Mesendoderm (in vitro differentiated cells): ENCODE data around the gene MDN1.
A peak's percentile ranks its signal among the peaks of the same experiment; 100 is the strongest.

Experiments used
- DNase-seq: peaks from one replicate; pipeline ENCODE4 v3.0.0; 2013
- H2AK5ac ChIP-seq: 2 replicates; pipeline ENCODE4 v1.6.1; 2013; ENCODE audit warnings: low read length, inconsistent platforms
- H2BK120ac ChIP-seq: 2 replicates; pipeline ENCODE4 v1.6.1; 2013; ENCODE audit warnings: low read depth, mild to moderate bottlenecking, low read length, moderate library complexity, mixed read lengths
- H2BK15ac ChIP-seq: replicated peaks from 2 replicates; pipeline ENCODE4 v1.6.1; 2013; ENCODE audit warnings: low read depth, mild to moderate bottlenecking, moderate library complexity
- H2BK5ac ChIP-seq: 2 replicates; pipeline ENCODE4 v1.6.1; 2013; ENCODE audit warnings: low read length, inconsistent platforms
- H3K18ac ChIP-seq: 2 replicates; pipeline ENCODE4 v1.6.1; 2013; ENCODE audit warnings: mild to moderate bottlenecking, low read length, mixed read lengths
- H3K23ac ChIP-seq: one replicate; pipeline ENCODE4 v1.6.1; 2013; ENCODE audit warnings: low read length
- H3K27ac ChIP-seq: 2 replicates; pipeline ENCODE4 v1.5.1; 2013; ENCODE audit warnings: low read depth, mild to moderate bottlenecking, inconsistent platforms, low read length, moderate library complexity
- H3K27me3 ChIP-seq: 2 replicates; pipeline ENCODE4 v1.6.1; 2013; ENCODE audit warnings: low read length, control low read depth, mild to moderate bottlenecking, inconsistent platforms; ENCODE audit not compliant: insufficient read depth, poor library complexity
- H3K36me3 ChIP-seq: 2 replicates; pipeline ENCODE4 v1.6.1; 2013; ENCODE audit warnings: low read length, inconsistent platforms; ENCODE audit not compliant: control insufficient read depth, insufficient read depth
- H3K4ac ChIP-seq: one replicate; pipeline ENCODE4 v1.6.1; 2013; ENCODE audit warnings: low read depth, mild to moderate bottlenecking, low read length, moderate library complexity
- H3K4me1 ChIP-seq: 2 replicates; pipeline ENCODE4 v1.6.1; 2013; ENCODE audit warnings: low read depth, low read length, inconsistent platforms; ENCODE audit not compliant: control insufficient read depth
- H3K4me2 ChIP-seq: 2 replicates; pipeline ENCODE4 v1.6.1; 2013; ENCODE audit warnings: low read length
- H3K4me3 ChIP-seq: 2 replicates; pipeline ENCODE4 v1.5.1; 2013; ENCODE audit warnings: mild to moderate bottlenecking, low read length
- H3K56ac ChIP-seq: one replicate; pipeline ENCODE4 v1.6.1; 2013; ENCODE audit warnings: low read length
- H3K79me1 ChIP-seq: 2 replicates; pipeline ENCODE4 v1.6.1; 2013; ENCODE audit warnings: low read length, inconsistent platforms
- H3K79me2 ChIP-seq: 2 replicates; pipeline ENCODE4 v1.6.1; 2013; ENCODE audit warnings: mild to moderate bottlenecking, low read length; ENCODE audit not compliant: control insufficient read depth, insufficient read depth
- H3K9ac ChIP-seq: 2 replicates; pipeline ENCODE4 v1.6.1; 2013; ENCODE audit warnings: low read length, inconsistent platforms
- H4K5ac ChIP-seq: one replicate; pipeline ENCODE4 v1.6.1; 2013; ENCODE audit warnings: low read length
- H4K8ac ChIP-seq: one replicate; pipeline ENCODE4 v1.6.1; 2013; ENCODE audit warnings: low read depth, mild to moderate bottlenecking, control low read depth, low read length, moderate library complexity
- WGBS: extraction: QIAGEN DNeasy Blood & Tissue Kit; methylation state at CpG from one replicate; pipeline ENCODE4 v1.1.7; 2013; ENCODE audit warnings: low lambda C conversion rate, missing lambda C conversion rate; ENCODE audit not compliant: insufficient coverage; ENCODE audit errors: extremely low coverage; 5-methylcytosine and 5-hydroxymethylcytosine counted together

Gene MDN1

DNA sequence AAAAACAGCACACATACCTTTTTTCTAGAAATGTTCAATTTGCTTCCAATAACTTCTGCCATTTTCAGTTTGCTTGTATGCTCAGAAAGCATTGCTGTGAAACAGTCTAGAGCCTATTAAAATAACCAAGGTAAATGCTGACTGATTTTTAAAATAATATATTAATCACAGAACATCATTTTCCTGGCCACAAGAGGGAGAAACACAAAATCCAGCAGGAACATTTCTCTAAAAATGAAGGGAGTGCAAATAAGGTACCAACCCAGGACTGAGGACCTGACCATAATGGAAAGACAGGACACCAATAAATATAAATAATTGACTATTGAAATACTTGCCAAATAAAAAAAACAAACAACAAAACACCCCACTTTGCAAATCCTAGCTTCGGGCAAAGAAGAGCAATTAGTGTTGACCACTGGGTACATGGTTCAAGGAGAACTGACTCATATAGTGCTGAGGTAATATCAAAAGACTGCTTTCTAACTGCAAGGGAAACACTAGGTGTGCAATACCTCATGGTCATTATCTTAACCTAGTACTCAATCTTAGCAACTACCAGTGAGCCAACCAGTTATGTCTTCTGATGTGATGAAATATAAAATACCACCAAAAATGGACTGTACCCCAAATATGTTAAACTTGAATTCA is 42.9 kb downstream of the MDN1 start:
- no peak overlapping the region for H3K4ac ChIP-seq

DNA sequence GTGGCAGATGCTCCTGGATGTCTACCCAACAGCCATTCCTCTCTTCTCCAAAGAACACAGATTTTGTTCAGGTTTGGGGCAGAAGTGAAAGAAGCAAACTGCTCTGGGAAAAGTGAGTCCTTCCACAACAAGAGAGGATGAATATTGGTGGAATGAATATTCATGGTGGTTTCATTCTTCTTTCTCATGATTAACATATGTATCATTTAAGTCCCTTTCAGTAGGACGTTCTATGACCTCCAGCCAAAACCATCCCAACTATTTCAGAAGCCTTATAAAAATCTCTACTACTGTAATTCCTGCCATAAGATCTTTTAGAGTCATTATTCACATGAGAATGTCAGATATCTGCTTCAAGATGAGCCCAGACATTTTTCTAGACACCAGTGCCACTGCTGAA is 44.4 kb downstream of the MDN1 start:
- Histone ChIP-seq H3K4me2 (no peak overlapping the region), H4K5ac (no peak overlapping the region), H3K79me2 (no peaks in the 10 kb centered on the region), H3K4me3 (no peak overlapping the region), H3K27ac (no peak overlapping the region), H3K36me3 (peaks cover 6% of the 10 kb centered on the region), H2BK15ac (no peak overlapping the region), H3K79me1 (peaks cover 4% of the 10 kb centered on the region), H3K4me1 (no peaks in the 10 kb centered on the region), H3K4ac (no peak overlapping the region), H4K8ac (no peak overlapping the region), H3K9ac (no peak overlapping the region), H2BK120ac (no peak overlapping the region), H3K27me3 (no peaks in the 10 kb centered on the region), H2BK5ac (no peak overlapping the region), H3K56ac (no peak overlapping the region), H3K23ac (no peak overlapping the region), H2AK5ac (no peak overlapping the region), H3K18ac (no peak overlapping the region)
- WGBS, result no CpG with 5 or more reads among the region's 1 CpG
- DNase-seq, result peak; percentile 17

More for the DNA sequence above, 42.9 kb downstream of the MDN1 start:
- Histone ChIP-seq H3K36me3 (peaks cover 7% of the 10 kb centered on the region), H3K27ac (no peak overlapping the region), H2AK5ac (no peak overlapping the region), H3K4me3 (no peak overlapping the region), H2BK5ac (no peak overlapping the region), H4K5ac (no peak overlapping the region), H2BK120ac (no peak overlapping the region), H3K9ac (no peak overlapping the region), H3K56ac (no peak overlapping the region), H2BK15ac (no peak overlapping the region), H3K27me3 (no peaks in the 10 kb centered on the region), H3K4me1 (no peaks in the 10 kb centered on the region), H3K23ac (no peak overlapping the region), H4K8ac (no peak overlapping the region), H3K4me2 (no peak overlapping the region), H3K79me2 (no peaks in the 10 kb centered on the region), H3K79me1 (peaks cover 2% of the 10 kb centered on the region), H3K18ac (no peak overlapping the region)
- WGBS, result no CpG with 5 or more reads among the region's 1 CpG
- DNase-seq, result no peak

GRCh38 chr6:89769572-89769971 is 50.0 kb downstream of the MDN1 start:
- Histone ChIP-seq H3K9ac (no peak overlapping the region), H3K18ac (no peak overlapping the region), H4K8ac (no peak overlapping the region), H3K27ac (no peak overlapping the region), H3K79me1 (peaks cover 4% of the 10 kb centered on the region), H4K5ac (no peak overlapping the region), H3K4me2 (no peak overlapping the region), H3K27me3 (no peaks in the 10 kb centered on the region), H3K4me1 (no peaks in the 10 kb centered on the region), H2BK120ac (no peak overlapping the region), H3K79me2 (no peaks in the 10 kb centered on the region), H2BK15ac (no peak overlapping the region), H3K36me3 (peaks cover 6% of the 10 kb centered on the region), H3K56ac (no peak overlapping the region), H2AK5ac (no peak overlapping the region), H3K23ac (no peak overlapping the region), H3K4me3 (no peak overlapping the region), H2BK5ac (no peak overlapping the region), H3K4ac (no peak overlapping the region)
- DNase-seq, result no peak
- WGBS, result no CpG with 5 or more reads among the region's 3 CpGs

- whole genome bisulfite sequencing, result no CpG with 5 or more reads among the region's 6 CpGs
- Histone ChIP-seq H3K79me1 (peaks cover 2% of the 10 kb centered on the region), H4K5ac (no peak overlapping the region), H3K18ac (no peak overlapping the region), H3K4ac (no peak overlapping the region), H2BK15ac (no peak overlapping the region), H3K79me2 (no peaks in the 10 kb centered on the region), H3K4me3 (no peak overlapping the region), H3K9ac (no peak overlapping the region), H3K27ac (no peak overlapping the region), H3K27me3 (no peaks in the 10 kb centered on the region), H4K8ac (no peak overlapping the region), H3K23ac (no peak overlapping the region), H2BK5ac (no peak overlapping the region), H2AK5ac (no peak overlapping the region), H2BK120ac (no peak overlapping the region), H3K4me2 (no peak overlapping the region), H3K56ac (no peak overlapping the region), H3K4me1 (no peaks in the 10 kb centered on the region), H3K36me3 (peaks cover 4% of the 10 kb centered on the region)
- DNase-seq, result no peak
These were observed 51.3 kb downstream of the MDN1 start for GRCh38 chr6:89768324-89768723.

DNA sequence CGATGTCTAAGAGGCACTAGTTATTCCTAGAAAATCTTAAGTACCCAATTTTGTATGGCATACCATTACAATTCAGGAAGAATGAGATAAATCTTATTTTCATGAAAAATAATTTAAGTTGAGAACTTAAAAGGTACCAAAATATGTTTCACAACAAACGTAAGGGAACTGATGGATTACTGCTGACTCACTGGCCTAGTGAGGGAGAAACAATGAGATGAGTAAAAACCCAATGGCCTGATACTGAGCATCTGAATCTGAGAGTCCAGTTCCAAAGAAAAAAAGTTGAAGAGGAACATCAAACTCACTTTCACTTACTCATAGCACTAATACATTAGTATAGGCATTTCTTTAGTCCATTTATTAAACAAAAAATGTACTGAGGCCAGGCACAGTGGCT is 56.0 kb downstream of the MDN1 start:
- no peak overlapping the region for H2BK15ac ChIP-seq
- H3K9ac ChIP-seq, result no peak overlapping the region
- no peaks in the 10 kb centered on the region for H3K79me2 ChIP-seq
- H3K56ac ChIP-seq, result no peak overlapping the region
- no peak overlapping the region for H4K8ac ChIP-seq
- H4K5ac ChIP-seq, result no peak overlapping the region
- no peak overlapping the region for H3K27ac ChIP-seq
- no peak overlapping the region for H2AK5ac ChIP-seq
- WGBS, result no CpG with 5 or more reads among the region's 2 CpGs
- H3K4me1 ChIP-seq, result no peaks in the 10 kb centered on the region
- no peaks in the 10 kb centered on the region for H3K36me3 ChIP-seq
- no peak overlapping the region for H3K4me2 ChIP-seq
- DNase-seq, result no peak
- no peak overlapping the region for H3K23ac ChIP-seq
- no peaks in the 10 kb centered on the region for H3K79me1 ChIP-seq
- no peak overlapping the region for H3K4ac ChIP-seq
- H3K18ac ChIP-seq, result no peak overlapping the region
- H2BK5ac ChIP-seq, result no peak overlapping the region
- no peak overlapping the region for H3K4me3 ChIP-seq
- no peak overlapping the region for H2BK120ac ChIP-seq
- H3K27me3 ChIP-seq, result no peaks in the 10 kb centered on the region

- H3K79me1 ChIP-seq, result no peaks in the 10 kb centered on the region
- H2BK5ac ChIP-seq, result no peak overlapping the region
- H3K36me3 ChIP-seq, result peaks cover 8% of the 10 kb centered on the region
- no peak for DNase-seq
- H2BK120ac ChIP-seq, result no peak overlapping the region
- H3K18ac ChIP-seq, result no peak overlapping the region
- no CpG with 5 or more reads among the region's 1 CpG for WGBS
- H3K27me3 ChIP-seq, result no peaks in the 10 kb centered on the region
- no peak overlapping the region for H3K4ac ChIP-seq
- no peaks in the 10 kb centered on the region for H3K79me2 ChIP-seq
- no peaks in the 10 kb centered on the region for H3K4me1 ChIP-seq
- no peak overlapping the region for H3K4me3 ChIP-seq
- H2AK5ac ChIP-seq, result no peak overlapping the region
- H3K9ac ChIP-seq, result no peak overlapping the region
- H3K27ac ChIP-seq, result no peak overlapping the region
- H4K5ac ChIP-seq, result no peak overlapping the region
- no peak overlapping the region for H4K8ac ChIP-seq
- no peak overlapping the region for H3K56ac ChIP-seq
- H2BK15ac ChIP-seq, result no peak overlapping the region
- no peak overlapping the region for H3K23ac ChIP-seq
- no peak overlapping the region for H3K4me2 ChIP-seq
These were observed 60.8 kb downstream of the MDN1 start for GRCh38 chr6:89758830-89759229.
